Choroid plexus epithelial cell (primary cell): Measurements from ENCODE around the gene OR4K5.
"Not testable (repeated sequence)": the region's sequence is repeated elsewhere in the genome, so short reads cannot be mapped to it uniquely, and the experiment has no call there.

Experiments used
- DNase-seq: peaks from one replicate; pipeline ENCODE4 v3.0.0-alpha.2; 2010; ENCODE audit warnings: low read depth
- H3K4me3 ChIP-seq: 2 replicates; pipeline ENCODE4 v1.5.1; 2011; ENCODE audit warnings: low read depth, mild to moderate bottlenecking, control low read depth, low read length, moderate library complexity
- CTCF ChIP-seq: conservative IDR thresholded peaks from 2 replicates; pipeline ENCODE4 v1.5.1; 2011; ENCODE audit warnings: low read depth, mild to moderate bottlenecking, control low read depth, inconsistent platforms, low read length, moderate library complexity

Gene OR4K5

GRCh38 chr14:19941668-19942067 is 21.3 kb downstream of the OR4K5 start:
- TF ChIP-seq CTCF = no peak
- DNase-seq = no peak
- no peak overlapping the region for H3K4me3 ChIP-seq

GRCh38 chr14:19947413-19948090 is 27.1 kb downstream of the OR4K5 start:
- no peak overlapping the region for H3K4me3 ChIP-seq
- DNase-seq = no peak
- no peak for TF ChIP-seq CTCF

- DNase-seq = no peak
- TF ChIP-seq CTCF = no peak
- no peak overlapping the region for H3K4me3 ChIP-seq
Observed at GRCh38 chr14:19949218-19949617, 28.8 kb downstream of the OR4K5 start.

- H3K4me3 ChIP-seq, DNase-seq: not testable (repeated sequence)
Observed at GRCh38 chr14:19969735-19970134, 49.3 kb downstream of the OR4K5 start.
